Dermis blood vessel endothelial cell (primary cell): ENCODE data around the gene SELPLG. TPM values are rescaled to one million over a fixed set of nuclear protein-coding genes. Genes with fewer than 3 reads are reported as not detected.

Experiments used
- DNase-seq: peaks from one replicate; pipeline ENCODE4 v3.0.0; 2010
- total RNA-seq: library from RNA; depleted of rRNA; stranded (reverse); fragments of >200 nt; gene quantifications from 2 replicates; pipeline ENCODE4 v1.2.3, GENCODE V29; 2014

The SELPLG gene
- total RNA-seq, 1 donor from 2014 or later: 0.85 TPM

DNA sequence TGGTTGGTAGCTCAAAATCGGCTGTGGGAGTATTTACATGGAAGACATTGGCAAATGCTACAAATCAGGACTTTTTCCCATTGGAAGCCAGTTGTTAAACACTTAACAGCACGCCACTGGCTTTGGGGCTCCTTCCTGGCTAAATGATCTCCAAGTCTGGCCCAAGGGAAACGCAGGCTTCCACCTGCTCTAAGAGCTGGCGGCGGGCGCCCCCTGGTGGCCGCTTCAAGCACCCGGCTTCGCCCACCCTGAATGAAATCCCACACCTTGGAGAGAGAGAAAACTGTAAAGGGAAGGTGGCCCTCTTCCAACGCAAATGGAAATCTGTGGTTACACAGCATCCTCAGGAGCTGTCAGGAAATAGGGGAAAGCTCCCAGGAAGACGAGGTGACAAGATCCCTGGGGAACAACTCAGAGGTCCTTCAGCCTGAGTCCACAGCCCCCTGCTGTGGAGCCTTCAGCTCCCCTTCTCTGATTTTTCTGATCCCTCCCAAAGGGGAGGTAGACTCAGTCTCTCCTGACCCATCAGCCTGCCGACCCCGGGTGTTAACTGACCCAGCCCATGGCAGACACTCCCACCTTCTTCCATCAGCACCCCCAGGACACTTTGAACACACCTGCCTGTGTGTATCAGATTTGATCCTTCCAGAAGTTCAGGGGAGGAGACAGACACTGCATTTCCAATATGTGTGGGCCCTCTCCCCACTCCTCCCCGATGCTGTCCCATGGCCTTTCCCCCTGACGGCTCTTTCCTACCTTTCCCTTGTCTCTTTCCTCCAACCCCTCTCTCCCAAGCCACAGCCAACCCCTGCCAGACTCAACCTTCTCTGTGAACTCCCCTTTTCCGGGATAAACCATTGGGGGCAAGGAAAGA, 15.4 kb downstream of the SELPLG start:
- peak; percentile 90 for DNase-seq

DNA sequence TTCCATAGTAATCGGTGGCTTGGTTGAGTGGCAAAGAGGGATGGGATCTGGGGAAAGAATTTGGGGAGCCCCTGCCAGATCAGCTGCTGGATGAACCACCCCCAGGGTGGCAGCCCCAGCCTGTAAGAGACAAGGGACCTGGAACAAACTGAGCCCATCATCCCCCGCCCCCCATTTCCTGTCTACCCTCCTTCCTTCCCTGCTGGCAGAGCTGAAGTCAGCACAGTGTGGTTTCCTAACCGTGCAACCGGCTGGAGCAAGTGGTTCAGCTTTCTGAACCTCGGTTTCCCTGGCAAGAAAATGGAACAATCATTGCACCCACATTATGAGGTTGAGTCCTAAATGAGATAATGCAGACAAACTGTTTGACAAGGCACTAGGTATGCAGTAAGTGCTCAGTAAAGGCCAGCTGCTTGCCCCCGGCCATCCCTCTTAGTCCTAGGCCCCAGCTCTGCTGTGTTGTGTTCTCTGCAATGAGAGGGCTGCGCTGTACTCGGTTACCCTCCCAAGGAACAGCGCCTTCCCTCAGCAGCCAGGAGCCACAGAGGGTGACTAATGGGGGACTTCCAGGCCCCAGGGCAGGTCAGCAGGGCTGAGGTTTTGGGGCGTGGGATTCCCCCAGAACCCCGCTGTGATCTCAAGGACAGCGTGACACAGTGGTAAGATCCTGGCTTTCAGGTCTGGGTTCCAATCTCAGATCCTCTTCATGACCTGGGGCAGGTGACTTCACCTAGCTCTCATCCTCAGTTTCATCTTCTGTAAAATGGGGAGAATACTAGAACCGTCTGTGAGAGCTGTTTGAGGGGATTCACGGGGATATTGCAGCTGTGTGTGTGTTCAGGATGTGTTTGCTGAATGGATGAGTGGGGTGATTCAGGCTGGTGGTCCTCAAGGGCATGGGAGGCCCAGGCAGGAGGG, 16.5 kb downstream of the SELPLG start:
- DNase-seq: no peak

DNA sequence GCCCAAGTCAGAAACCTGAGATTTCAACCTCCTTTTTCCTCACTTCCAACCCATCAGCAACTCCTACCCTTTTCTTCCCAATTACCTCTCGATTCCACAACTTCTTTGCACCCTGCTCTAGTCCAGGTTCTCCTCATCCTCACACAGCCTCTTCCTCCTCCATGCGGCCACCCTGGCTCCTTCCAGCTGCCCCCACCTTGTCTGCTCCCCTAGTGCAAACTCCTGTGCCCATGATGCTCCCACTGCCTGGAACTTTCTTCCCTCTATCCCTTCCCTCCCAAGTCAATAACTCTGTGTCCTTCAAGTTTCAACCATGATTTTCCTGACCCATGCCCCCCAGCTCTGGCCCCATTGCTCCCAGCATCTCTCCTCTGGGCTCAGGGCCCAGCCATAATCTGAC, 17.3 kb downstream of the SELPLG start:
- DNase-seq: no peak

DNA sequence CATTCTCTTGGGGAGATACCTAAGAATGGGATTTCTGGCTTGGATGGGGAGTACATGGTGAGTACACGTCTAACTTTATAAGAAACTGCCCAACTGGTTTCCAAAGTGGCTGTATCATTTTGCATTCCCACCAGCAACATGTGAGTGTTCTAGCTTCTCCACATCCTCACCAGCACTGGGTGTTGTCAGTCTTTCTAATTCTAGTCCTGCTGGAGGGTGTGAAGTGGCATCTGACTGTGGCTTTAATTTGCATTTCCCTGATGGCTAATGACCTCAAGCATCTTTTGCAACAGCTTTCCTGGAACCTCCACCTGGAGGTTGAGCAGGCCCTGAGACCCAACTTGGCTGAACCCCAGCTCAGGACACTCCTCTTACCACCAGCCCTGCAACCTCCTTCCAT, 17.8 kb downstream of the SELPLG start:
- no peak for DNase-seq

DNA sequence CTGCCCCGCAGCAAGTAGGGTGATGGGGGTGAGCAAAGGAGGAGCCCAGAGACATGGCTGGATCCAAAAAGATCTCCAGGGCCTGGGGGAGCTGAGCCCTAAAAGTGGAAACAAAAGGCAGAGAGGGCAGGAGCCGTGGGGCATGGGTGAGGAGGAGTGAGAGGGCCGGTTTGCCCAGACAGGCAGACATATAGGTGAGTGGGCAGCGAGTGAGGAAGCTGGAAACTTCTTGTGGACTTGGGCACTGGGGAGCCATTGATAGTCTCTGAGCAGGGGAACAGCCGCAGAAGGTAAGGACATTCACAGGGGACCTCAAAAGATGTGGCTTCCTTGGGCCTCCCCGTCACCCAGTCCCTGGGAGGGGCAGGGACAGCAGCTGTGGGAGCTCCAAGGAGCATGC, 19.1 kb downstream of the SELPLG start:
- DNase-seq: no peak

DNA sequence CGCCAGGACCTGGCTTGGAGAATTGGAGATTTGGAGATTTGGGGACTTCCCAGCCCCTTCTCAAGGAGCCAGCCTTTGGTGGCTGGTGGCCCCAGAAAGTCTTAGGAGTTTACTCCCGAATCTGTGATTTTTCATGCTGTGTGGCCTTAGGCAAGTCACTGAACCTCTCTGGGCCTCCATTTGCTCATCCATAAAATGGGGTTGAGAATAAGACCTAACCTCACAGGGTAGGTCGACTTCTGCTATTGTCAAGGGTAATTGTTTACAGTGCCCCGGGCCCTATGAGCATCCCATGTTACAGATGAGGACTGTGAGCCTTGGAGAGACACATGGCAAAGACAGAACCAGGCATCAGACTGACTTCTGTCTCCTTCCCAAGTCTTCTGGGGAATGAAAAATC, 19.7 kb downstream of the SELPLG start:
- no peak for DNase-seq

DNA sequence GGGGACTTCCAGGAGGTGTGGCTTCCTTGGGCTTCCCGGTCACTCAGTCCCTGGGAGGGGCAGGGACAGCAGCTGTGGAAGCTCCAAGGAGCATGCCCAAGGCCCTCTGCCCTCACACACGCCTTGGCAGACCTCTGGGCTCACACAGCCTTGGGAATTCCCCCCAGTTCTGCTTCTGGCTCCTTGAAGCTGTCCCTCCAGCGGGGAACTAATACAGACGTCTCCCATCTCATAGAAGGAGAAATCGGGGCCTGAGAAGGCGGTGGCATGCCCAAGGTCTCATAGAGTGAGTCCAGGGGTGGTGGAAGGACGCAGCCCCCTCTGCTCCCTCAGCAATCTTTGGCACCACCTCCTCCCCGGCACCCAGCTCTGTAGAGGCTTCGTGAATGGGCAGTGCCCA, 20.1 kb downstream of the SELPLG start:
- DNase-seq: no peak

DNA sequence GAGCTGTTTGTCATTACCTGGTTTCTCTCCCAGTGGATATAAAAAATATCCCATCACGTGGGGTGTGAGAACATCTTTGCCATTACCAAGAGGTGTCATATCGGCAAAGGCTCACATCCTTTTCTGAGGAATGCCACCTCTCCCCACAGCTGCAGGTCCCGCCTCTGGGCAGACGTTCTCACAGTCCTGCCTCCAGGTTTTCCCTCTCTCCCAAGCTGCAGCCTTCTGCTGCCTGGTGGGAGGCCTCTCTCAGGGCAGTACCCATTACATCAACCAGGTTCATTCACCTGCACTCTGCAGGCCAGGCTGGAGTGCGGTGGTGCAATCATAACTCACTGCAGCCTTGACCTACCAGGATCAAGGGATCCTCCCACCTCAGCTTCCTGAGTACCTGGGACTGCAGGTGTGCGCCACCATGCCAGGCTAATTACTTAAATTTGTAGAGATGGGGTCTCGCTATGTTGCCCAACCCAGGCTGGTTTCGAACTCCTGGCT, 20.9 kb downstream of the SELPLG start:
- no peak for DNase-seq

DNA sequence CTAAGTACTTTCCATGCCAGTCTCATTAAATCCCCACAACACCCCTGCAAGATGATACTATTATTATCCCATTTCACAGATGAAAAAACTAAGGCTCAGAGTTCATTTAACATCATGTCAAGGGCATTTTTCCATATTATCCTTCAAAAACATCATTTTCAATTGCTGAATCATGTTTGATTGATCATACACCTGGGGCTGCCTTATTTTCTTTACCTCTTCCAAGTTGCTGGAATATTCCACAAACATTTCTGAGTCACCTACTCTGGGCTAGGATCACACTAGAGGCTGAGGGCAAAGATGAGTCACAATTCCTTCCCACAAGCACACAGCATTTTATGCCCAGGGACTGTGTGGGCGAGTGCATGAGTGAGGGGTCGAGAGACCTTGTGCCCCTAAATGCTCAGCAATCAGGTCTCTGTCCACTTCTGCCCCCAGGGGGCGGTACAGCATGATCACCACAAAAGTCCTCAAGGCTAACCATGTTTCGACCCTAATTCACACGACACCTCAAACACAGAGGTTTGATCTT, 21.7 kb downstream of the SELPLG start:
- DNase-seq: peak; percentile 78

DNA sequence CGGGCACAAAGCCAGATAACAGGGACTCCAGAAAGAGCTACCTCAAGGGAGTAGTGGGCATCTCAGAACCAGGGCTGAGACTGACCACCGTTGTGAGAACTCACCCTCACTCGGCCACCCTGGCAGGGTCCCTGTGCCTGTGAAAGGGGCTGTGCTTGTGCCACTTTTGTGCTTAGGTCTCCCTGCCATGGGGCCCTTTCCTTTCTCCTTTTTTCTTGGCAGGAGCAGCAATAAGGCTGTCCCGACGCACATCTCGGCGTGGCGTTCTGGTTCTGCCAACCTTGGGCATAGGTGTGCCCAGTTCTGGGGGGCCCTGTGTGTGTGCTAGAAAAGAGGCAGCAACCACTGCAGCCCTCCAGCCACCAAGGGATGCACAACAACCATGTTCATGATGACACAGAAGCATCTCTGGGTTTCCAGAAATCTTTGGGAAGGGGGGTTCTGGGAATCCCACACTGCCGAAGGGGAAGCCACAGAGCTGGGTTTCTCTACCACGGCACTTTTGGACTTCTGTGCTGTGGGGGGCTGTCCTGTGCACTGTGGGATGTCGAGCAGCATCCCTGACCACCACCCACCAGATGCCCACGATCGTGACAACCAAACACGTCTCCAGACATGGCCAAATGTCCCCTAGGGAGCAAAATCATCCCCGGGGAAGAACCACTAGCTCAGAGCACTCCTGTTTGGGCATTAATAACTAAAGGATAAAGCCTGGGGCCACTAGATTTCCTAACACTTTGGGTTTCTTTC, 22.7 kb downstream of the SELPLG start:
- DNase-seq: no peak

DNA sequence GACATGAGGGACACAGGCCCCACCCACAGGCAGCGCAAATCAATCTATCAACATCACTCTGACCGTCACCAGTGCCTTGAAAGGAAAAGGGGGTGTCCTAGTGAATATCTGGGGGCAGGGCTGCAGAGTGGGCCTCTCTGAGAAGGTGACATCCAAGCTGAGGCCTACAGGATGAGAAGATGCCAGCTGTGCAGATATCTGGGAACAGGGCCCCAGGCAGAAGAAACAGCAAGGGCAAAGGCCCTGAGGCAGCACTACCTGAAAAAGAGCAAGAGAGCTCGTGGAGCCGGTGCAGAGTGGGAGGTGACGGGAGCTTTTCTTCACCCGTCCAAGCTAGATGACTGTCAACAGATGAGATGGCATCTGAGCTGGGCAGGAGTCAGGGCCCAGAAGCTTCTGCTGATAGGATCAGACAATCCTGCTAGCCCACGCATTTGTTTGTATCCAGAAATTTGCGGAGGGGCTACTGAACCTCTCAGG, 23.3 kb downstream of the SELPLG start:
- DNase-seq: no peak

DNA sequence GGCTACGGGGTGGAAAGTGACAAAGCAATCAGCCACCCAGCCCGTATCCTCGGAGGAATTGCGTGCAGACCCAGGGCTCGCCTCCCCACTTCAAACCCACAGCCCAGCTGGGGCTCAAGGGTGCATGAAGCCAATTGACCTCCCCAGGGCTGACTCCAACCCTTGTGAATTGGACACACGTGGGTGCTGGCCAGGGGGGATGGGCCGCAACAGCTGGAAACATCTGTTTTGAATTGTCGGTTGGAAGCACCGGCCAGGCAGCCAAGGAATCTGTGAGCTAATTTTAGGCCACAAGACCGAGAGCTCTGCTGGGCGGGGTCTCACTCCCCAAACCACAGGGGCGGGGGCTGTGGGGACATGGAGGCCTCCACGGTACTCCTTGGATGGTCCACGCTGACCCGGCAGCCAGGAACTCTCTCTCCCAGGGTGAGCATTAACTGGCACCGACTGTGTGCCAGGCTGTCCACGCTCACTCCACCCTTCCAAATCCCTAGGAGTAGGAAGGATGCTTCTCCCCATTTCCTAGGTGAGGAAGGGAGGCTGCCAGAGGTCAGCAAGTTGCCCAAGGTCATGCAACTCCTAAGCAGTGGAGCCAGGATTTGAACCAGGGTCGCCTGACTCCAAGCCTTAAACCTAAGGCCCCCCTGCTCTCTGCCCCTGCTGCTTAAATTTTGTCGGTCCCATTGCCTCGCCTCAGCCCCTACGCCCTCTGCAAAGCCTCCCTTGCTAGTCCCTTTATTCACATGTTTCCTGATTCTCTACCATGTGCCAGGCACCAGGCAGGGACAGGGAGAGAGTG, 24.0 kb downstream of the SELPLG start:
- no peak for DNase-seq

DNA sequence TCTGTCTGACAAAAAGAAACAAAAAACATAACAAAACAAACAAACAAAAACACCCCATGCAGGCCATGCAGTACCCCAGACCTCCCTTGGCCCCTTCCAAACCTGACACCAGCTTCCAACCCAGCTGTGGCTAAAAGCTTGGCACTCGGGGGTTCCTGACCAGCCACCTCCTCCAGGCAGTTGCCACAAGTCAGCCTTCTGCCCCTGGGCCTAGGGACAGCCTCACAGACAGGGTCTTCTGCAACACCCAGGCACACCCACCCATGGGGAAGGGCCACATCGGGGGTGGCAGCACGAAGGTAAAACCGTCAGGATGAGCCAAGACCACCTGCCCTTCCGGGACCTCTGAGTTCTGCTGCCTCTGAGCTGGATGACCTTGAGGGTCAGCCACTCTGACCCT, 25.1 kb downstream of the SELPLG start:
- DNase-seq: no peak

DNA sequence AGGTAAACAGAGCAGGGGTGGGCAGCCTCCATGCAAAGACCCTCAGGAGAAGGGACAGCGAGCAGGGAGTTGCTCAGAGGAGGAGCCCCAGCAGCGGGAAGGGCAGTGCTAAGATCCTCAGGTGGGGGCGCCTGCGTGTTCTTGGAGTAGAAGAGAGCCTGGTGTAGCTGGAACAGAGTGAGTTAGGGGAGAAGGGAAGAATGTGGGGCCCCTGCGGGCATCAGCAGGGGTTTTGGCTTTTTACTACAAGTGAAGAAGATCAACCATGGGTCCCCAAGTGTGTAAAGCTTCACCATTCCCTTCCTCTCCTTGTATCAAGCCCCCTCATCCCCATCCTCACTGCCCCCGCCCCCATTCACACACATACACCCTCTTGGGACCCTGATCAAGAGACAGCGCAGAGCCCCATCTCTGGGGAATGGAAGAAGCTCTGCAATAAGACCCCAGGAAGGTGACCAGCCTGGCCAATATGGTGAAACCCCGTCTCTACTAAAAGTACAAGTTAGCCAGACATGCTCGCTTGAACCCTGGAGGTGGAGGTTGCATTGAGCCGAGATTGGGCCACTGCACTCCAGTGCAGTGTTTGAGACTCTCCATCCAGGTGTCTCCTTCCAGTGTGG, 25.6 kb downstream of the SELPLG start:
- no peak for DNase-seq

DNA sequence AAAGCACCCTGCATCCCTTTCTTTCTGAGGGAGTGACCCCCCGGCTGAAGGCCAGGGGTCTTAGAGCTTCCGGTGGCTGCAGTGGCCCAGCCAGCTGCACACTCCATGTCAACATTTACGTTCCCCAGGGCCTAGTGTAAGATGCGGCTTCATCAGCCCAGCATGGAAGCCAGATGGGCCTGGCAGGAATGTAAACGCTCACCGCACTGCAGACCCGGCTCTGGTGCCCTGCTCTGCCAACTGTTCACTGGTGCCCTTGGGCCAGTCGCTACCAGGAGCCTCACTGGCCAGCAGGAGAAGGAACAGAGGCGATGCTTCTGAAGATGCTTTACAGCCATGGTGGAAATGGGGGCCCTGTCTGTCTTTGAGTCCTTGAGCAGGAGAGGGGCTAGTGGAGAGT, 27.2 kb downstream of the SELPLG start:
- no peak for DNase-seq

DNA sequence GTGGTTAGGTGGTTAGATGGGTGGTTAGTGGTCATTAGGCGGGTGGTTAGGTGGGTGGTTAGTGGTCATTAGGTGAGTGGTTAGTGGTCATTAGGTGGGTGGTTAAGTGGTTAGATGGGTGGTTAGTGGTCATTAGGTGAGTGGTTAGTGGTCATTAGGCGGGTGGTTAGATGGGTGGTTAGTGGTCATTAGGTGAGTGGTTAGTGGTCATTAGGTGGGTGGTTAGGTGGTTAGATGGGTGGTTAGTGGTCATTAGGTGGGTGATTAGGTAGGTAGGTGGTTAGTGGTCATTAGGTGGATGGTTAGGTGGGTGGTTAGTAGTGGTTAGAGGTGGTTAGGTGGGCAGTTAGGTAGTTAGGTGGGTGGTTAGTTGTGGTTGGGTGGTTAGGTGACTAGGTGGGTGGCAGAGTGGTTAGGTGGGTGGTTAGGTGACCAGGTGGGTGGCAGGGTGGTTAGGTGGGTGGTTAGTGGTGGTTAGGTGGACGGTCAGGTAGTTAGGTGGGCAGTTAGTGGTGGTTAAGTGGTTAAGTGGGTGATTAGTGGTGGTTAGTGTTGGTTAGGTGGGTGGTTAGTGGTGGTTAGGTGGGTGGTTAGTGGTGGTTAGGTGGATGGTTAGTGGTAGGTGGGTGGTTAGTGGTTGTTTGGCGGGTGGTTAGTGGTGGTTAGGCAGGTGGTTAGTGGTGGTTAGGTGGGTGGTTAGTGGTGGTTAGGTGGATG, 27.8 kb downstream of the SELPLG start:
- no peak for DNase-seq

DNA sequence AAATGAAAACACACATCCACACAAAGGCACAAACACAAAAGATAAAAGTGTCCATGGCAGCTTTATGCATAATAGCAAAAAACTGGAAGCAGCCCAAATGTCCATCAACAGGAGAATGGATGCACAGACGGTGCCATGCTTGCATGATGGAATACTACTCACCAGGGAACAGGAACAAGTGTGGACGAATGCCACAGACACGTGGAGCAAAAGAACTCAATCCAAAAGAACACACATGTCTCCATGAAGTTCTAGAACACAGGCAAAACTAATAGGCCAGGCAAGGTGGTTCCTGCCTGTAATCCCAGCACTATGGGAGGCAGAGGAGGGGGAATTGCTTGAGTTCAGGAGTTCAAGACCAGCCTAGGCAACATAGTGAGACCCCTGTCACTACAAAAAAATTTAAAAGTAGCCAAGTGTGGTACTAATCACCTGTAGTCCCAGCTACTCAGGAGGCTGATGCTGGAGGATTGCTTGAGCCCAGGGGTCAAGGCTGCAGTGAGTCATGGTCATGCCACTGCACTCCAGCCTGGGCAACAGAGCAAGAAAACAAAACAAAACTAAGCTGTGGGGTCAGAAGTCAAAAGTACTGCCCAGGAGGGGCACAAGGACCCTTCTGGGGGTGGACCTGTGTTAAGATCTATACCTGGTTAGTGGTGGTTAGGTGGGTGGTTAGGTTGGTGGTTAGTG, 28.5 kb downstream of the SELPLG start:
- DNase-seq: peak; percentile 23

DNA sequence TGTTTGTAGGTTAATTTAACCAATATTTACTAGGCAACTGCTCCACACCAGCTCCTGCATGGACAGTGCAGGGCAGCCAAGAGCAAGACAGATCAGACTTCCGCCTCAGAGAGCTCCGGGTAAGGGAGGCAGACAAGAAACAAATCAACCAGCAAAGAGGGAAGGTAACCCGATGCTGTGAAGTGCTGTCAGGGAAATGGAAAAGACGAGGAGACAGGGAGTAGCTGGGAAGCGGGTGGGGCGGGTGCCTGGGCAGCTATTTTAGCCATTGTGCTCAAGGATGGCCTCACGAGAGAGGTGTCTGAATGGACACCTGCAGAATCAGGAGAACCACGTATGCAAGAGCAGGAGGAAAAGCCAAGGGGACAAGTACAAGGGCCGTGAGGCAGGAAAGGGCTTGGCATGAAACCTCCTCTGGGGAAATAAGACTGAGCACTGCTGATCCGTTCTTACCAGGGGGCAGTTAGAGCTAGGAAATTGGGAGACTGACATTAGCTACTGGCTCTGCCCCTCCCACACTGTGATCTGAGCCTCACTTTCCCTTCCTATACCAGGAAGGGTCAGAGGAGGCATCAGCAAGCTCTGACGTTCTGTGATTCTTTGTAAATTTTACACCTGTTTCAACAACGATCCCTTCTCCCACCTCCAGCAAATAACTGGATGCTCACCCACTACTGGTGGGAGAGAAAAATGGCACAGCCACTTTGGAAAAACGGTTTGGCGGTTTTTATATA, 29.3 kb downstream of the SELPLG start:
- DNase-seq: no peak

DNA sequence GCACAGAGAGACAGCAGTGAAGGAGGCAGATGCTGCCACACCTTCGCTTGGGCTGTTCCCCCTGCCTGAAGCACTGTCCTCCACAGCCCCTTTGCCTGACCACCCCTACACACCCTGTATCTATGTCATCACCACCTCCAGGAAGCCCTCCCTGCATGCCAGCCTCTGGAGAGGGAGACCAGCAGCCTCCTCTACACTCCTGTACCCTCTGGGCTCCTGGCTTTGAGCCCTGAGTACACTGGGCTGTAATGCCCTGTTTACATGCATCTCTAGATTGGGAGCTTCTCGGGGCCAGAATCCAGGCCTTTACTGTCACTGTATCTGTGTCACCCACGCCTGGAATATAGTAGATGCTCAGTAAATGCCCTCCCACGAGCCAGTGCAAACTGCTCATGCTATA, 30.0 kb downstream of the SELPLG start:
- no peak for DNase-seq
